ENCODE measurements around the gene HILPDA.
"Not testable (repeated sequence)": the region's sequence is repeated elsewhere in the genome, so short reads cannot be mapped to it uniquely, and the experiment has no call there.

The HILPDA gene

GRCh38 chr7:128434413-128435326 lies 21.0 kb upstream of the HILPDA start:
- no peak for DNase-seq

- DNase-seq: no peak
Measured at GRCh38 chr7:128435327-128435686, 20.4 kb upstream of the HILPDA start.

GRCh38 chr7:128437426-128438332 lies 18.0 kb upstream of the HILPDA start:
- DNase-seq: no peak

GRCh38 chr7:128442356-128442755 lies 13.3 kb upstream of the HILPDA start:
- no peak for DNase-seq

GRCh38 chr7:128443831-128444600 lies 11.7 kb upstream of the HILPDA start:
- DNase-seq: no peak

GRCh38 chr7:128446306-128446705 lies 9.4 kb upstream of the HILPDA start:
- no peak for DNase-seq

- DNase-seq: no peak
Measured at GRCh38 chr7:128447941-128448564, 7.6 kb upstream of the HILPDA start.

GRCh38 chr7:128448751-128449302 lies 6.9 kb upstream of the HILPDA start:
- no peak for DNase-seq

- no peak for DNase-seq
Measured at GRCh38 chr7:128450409-128450808, 5.3 kb upstream of the HILPDA start.

GRCh38 chr7:128450913-128451312 lies 4.8 kb upstream of the HILPDA start:
- no peak for DNase-seq

- DNase-seq: no peak
Measured at GRCh38 chr7:128452552-128452951, 3.1 kb upstream of the HILPDA start.

- no peak for DNase-seq
Measured at GRCh38 chr7:128453836-128454804, 1.6 kb upstream of the HILPDA start.

GRCh38 chr7:128454808-128455542 lies 703 bp upstream of the HILPDA start:
- no peak for DNase-seq

GRCh38 chr7:128456255-128456725 lies 612 bp downstream of the HILPDA start:
- DNase-seq: no peak

GRCh38 chr7:128457385-128457784 lies 1.7 kb downstream of the HILPDA start:
- DNase-seq: not testable (repeated sequence)

- no peak for DNase-seq
Measured at GRCh38 chr7:128458956-128459355, 3.3 kb downstream of the HILPDA start.

- peak; percentile 37 for DNase-seq
Measured at GRCh38 chr7:128459394-128459878, 3.8 kb downstream of the HILPDA start.

GRCh38 chr7:128462460-128462859 lies 6.8 kb downstream of the HILPDA start:
- no peak for DNase-seq

GRCh38 chr7:128463345-128463744 lies 7.7 kb downstream of the HILPDA start:
- not testable (repeated sequence) for DNase-seq

- not testable (repeated sequence) for DNase-seq
Measured at GRCh38 chr7:128463933-128464332, 8.3 kb downstream of the HILPDA start.
